ENCODE measurements around the gene ODF2.

GRCh38 chr9:128532581-128532980 is 76.8 kb downstream of the ODF2 start:
- TF ChIP-seq YY1 (IDR thresholded peaks at IDR 0.05; ENCODE audit: insufficient read depth, insufficient read length), result no peak
- no peak for TF ChIP-seq ZNF274 (IDR thresholded peaks at IDR 0.05; ENCODE audit: low read depth, low read length)
- no peak for TF ChIP-seq SUZ12 (IDR thresholded peaks at IDR 0.05; ENCODE audit: extremely low read depth, insufficient read depth, insufficient read length)
